Activated CD8-positive, alpha-beta memory T cell treated with anti-CD3 and anti-CD28 coated beads for 1 hour (primary cell): Measurements from ENCODE around the gene PDIA3.
"Not testable (repeated sequence)": the region's sequence is repeated elsewhere in the genome, so short reads cannot be mapped to it uniquely, and the experiment has no call there.

Experiments used
- DNase-seq, 2 donors: peaks; one replicate each; pipeline ENCODE4 v3.0.0-alpha.2; 2020; ENCODE audit warnings: low read depth in 1 of 2; ENCODE audit errors: extremely low read depth in 1 of 2

The PDIA3 gene

DNA sequence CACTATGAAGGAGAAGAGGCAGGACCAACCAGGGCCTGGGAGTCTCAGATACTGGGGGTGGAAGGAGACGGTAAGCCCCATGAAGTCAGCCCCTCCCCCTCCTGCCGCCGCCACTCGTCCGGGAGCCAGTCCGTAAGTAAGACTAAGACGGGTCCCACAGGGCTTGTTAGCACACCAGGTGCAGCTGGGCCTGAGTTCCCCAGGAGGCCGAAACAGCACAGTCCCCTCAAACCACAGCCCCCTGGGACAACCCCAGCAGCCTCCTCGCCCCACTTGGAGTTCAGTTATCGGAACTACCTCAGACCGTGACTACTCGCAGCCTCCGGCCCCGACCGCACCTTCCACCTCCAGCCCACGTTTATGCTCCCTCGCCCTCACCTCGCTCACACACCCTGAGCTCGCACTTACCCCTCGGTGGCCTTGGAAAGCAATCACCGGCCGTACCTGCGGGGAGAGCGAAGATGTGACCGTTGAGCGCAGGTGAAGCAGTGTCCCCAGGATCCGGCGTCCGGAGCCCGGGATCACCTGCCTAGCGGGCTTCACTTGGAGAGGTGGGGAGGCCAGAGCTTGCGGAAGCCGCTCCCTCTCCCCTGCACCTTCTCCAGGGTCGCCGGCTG, 30.0 kb downstream of the PDIA3 start:
- DNase-seq = no peak

DNA sequence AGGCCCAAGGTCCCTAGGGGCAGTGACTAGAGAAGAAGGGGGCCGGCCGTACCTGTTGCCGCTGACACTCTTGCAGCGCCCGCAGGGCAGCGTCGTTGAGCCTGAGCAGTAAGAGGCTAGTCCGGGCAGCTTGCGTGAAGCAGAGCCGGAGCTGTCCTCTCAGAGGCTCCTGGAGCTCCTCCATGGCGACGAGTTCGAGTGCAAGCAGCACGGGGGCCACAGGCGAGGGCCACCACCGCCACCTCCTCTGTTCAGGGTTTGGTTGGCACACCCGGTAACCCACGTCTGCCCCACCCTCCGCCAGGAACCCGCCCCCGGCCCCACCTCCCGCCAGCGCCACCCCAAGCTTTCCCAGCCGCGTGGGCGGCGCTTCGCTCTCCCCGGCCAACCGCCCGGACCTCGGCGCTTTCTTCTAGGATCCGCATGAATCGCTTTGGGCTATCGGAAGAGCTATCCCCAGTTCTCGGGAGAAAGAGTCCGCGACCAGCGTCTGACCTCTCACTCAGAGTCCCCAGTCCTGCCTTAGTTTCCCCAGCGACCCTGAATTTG, 30.6 kb downstream of the PDIA3 start, which contains the start of gene ELL3:
ELL3 (minus strand) TSS at position 249 of the 549 bp plus-strand sequence; CDS start at position 184, 65 bp downstream.
- peak; percentile 34 to 71 for DNase-seq

- DNase-seq = peak; percentile 58 to 67
Observed at GRCh38 chr15:43777267-43777914, 31.2 kb downstream of the PDIA3 start.

GRCh38 chr15:43779016-43779415, 32.8 kb downstream of the PDIA3 start:
- DNase-seq = no peak

DNA sequence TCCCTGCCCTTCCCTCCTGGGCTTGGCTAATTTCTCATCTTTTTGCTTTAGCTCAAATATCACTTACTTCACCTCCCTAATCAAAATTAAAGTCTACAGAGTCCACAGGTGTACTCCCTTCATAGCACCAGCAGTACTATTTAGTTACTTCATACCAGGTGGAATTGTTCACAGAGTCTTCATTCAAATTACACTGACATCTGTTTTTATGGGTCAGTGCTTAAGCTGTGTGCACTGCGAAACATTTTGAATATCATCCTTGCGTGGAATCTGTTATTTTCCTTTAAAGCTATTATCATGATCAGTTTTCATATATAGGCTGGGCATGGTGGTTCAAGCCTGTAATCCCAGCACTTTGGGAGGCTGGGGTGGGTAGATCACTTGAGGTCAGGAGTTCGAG, 43.2 kb downstream of the PDIA3 start:
- DNase-seq = no peak

GRCh38 chr15:43791993-43792760, 45.9 kb downstream of the PDIA3 start, which contains the start of gene SERF2:
SERF2 (plus strand) TSS chr15:43792320; CDS start chr15:43792377, 57 bp downstream.
- DNase-seq = peak; percentile 97 to 99

- DNase-seq = no peak
Observed at GRCh38 chr15:43792761-43793476, 46.7 kb downstream of the PDIA3 start.

GRCh38 chr15:43793647-43794046, 47.4 kb downstream of the PDIA3 start:
- DNase-seq = no peak

GRCh38 chr15:43794269-43795037, 48.2 kb downstream of the PDIA3 start:
- no peak for DNase-seq

DNA sequence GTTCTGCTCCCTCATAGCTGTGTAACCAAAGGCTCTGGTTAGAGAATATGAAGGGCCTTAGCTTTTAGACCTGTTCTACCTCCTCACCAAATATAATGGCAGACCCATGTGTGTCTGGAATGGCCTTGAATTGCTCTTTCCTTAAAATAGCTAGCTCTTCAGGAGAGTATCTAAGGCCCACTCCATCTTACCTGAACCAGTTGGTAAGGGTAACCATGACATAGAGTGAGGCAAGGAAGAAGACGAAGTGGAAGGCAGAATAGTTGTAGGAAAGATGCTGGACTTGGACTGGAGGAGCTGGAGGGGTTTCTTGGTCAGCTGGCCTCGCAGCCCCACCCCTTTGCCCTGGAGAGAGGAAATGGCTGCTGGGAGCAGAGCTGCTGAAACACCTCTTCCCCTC, 49.0 kb downstream of the PDIA3 start:
- no peak for DNase-seq

DNA sequence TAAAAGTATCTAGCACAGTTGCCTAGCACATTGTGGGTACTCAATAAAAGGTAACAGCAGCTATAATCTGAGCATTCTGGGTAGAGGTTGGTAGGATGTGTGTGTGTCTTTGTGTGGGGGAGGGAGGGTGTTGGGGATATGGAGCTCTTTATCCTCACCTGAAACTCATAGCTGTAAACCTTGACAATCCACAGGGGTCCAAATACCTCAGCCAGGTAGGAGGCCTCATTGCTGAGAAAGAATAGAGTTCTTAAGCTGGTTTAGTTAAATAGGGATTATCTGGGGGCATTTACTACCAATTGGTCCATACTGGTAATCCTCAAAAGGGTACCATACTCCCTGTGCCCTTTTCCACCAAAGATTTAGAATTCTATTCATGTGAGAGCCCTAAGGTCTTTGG, 49.8 kb downstream of the PDIA3 start:
- no peak for DNase-seq

- DNase-seq = no peak
Observed at GRCh38 chr15:43796566-43796965, 50.3 kb downstream of the PDIA3 start.

GRCh38 chr15:43799209-43799944, 53.1 kb downstream of the PDIA3 start:
- DNase-seq = no peak

DNA sequence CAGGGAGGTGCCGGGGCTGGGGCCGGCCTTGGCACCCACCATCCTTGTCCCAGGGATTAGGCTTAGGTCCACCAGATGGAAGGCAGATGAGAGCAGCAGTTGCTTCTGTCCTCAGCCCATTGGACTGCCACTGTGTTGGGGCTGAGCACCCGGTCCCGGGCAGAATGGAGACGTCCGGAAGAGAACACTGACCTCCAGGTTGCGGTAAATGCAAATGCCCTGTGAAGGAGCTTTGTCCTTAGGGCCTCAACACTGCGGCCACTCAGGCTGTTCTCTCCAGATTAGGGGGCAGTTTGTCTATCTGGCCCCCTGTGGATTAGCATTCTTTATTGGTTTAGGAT, 53.7 kb downstream of the PDIA3 start, which contains the start of gene SERINC4:
SERINC4 (minus strand) TSS at position 276 of the 341 bp plus-strand sequence; CDS start at position 42, 234 bp downstream.
- DNase-seq = no peak

DNA sequence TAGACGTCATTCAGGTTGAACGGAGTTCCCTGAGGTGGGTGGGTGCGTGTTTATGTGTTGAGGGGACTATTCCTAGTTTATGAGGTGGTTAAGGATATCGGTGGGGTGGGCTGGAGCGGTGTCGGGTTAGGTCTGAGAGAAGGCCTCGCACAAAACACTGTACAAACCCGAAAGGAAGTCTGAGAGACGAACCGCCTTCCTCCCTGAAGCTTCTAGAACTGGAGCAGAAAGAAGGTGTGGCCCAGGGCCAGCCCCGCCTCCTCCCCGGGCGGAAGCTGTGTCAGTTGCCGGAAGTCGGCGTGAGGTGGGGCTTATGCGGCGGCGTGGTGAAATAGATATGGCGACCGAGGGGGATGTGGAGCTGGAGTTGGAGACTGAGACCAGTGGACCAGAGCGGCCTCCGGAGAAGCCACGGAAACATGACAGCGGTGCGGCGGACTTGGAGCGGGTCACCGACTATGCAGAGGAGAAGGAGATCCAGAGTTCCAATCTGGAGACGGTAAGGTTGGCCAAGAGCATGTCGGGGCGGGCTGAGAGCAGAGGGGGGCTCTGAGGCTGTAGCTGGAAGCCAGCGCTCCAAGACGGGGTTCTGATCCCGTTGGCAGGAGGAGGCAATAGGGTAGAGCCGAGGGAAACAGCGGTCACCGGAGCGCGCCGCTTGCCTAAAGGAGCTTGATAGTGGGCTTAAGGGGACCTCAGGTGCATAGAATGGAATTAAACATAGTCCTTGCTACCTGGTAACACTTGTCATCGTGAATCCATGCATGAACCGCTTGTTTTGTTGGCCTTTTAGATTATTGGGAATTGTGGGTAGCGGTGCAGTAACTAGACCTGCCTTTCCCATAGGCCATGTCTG, 54.3 kb downstream of the PDIA3 start, which contains the start of gene HYPK:
HYPK (plus strand) TSS at position 314 of the 856 bp plus-strand sequence; CDS start at position 338, 24 bp downstream.
- peak; percentile 74 to 83 for DNase-seq

DNA sequence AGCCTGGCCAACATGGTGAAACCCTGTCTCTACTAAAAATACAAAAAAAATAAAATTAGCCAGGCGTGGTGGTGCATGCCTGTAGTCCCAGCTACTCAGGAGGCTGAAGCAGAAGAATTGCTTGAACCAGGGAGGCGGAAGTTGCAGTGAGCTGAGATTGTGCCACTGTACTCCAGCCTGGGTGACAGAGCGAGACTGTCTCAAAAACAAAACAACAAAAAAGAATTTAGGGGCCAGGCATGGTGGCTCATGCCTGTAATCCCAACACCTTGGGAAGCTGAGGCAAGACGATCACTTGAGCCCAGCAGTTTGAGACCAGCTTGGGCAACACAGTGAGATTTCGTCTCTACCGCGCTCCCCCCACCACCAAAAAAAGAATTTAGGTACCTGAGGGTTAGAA, 56.4 kb downstream of the PDIA3 start:
- DNase-seq = not testable (repeated sequence)

DNA sequence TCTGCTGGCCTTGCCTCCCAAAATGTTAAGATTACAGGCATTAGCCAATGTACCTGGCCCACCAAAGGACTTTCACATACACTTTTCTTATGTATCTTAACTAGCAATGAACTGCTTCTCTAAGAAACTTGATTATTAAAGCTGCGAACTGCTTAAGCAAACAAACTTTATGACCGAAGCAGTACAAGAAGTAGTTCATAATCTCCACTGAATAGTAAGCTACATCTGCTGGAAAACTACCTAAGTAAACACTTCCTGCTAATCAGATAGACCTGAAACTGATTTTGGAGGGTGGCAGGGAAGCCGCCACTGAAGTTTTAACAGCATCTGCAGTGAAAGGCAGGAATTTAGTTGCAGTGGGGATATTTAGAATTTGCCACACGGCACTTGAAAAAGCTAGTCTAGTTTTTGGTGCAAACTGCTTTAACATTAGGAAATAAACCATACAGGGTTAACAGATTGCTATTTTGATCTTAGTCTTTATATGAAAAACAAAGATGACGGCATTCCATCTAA, 62.3 kb downstream of the PDIA3 start:
- no peak for DNase-seq
